IMR-90 (cell line): ENCODE data around the gene SLC16A14. TPM values are rescaled to one million over a fixed set of nuclear protein-coding genes. Genes with fewer than 3 reads are reported as not detected.
A peak's percentile ranks its signal among the peaks of the same experiment; 100 is the strongest.

Source experiments
- ATAC-seq: fragments of 200-7000 bp; cut with Tn5 transposase; 2 replicates; pipeline ENCODE4 v1.9.1; 2020; ENCODE audit warnings: low read depth, mild to moderate bottlenecking, moderate library complexity
- BruUV-seq: library from RNA; stranded (reverse); fragments of 400-500 nt; replicated peaks from 2 replicates; lab custom pipeline; 2021; lab: Mats Ljungman, UMichigan
- CTCF ChIA-PET: fragments of 300-600 bp; formaldehyde crosslinking; extraction: SDS; loops from one replicate; lab custom pipeline; 2021; ENCODE audit warnings: antibody characterized with exemption; lab: Yijun Ruan, JAX
- POLR2A ChIA-PET: fragments of 300-600 bp; sonication (Branson Sonifier 250); formaldehyde crosslinking; loops from one replicate; lab custom pipeline; 2022; ENCODE audit warnings: antibody characterized with exemption; ENCODE audit not compliant: unreplicated experiment; lab: Charles Lee
- DNase-seq: peaks from one replicate; pipeline ENCODE4 v3.0.0; 2013
- H2AFZ ChIP-seq: replicated peaks from 2 replicates; pipeline ENCODE3; 2013; ENCODE audit warnings: low read length, mild to moderate bottlenecking; ENCODE audit not compliant: poor library complexity
- H2AK5ac ChIP-seq: 2 replicates; pipeline ENCODE4 v1.6.1; 2013; ENCODE audit warnings: low read depth, low read length, inconsistent platforms
- H2AK9ac ChIP-seq: replicated peaks from 2 replicates; pipeline ENCODE3; 2013; ENCODE audit warnings: mild to moderate bottlenecking, low read depth, low read length, moderate library complexity; ENCODE audit not compliant: poor library complexity
- H2BK120ac ChIP-seq: 2 replicates; pipeline ENCODE4 v1.6.1; 2013; ENCODE audit warnings: low read depth, low read length, inconsistent platforms
- H2BK15ac ChIP-seq: 3 replicates; pipeline ENCODE4 v1.6.1; 2013; ENCODE audit warnings: low read depth, low read length, inconsistent platforms
- H2BK20ac ChIP-seq: 2 replicates; pipeline ENCODE4 v1.6.1; 2013; ENCODE audit warnings: low read depth, mild to moderate bottlenecking, inconsistent platforms, low read length, moderate library complexity
- H2BK5ac ChIP-seq: 2 replicates; pipeline ENCODE4 v1.6.1; 2013; ENCODE audit warnings: mild to moderate bottlenecking, low read depth, low read length, inconsistent platforms; ENCODE audit not compliant: poor library complexity, severe bottlenecking
- H3K14ac ChIP-seq: replicated peaks from 2 replicates; pipeline ENCODE4 v1.6.1; 2013; ENCODE audit warnings: low read depth, low read length, inconsistent platforms
- H3K18ac ChIP-seq: 2 replicates; pipeline ENCODE4 v1.6.1; 2013; ENCODE audit warnings: low read depth, low read length, control low read depth
- H3K23ac ChIP-seq: 2 replicates; pipeline ENCODE4 v1.6.1; 2013; ENCODE audit warnings: low read depth, low read length, inconsistent platforms
- H3K27ac ChIP-seq: 2 replicates; pipeline ENCODE4 v1.5.1; 2013; ENCODE audit warnings: mild to moderate bottlenecking, control low read depth, low read length; ENCODE audit not compliant: insufficient read depth
- H3K27me3 ChIP-seq: 2 replicates; pipeline ENCODE4 v1.6.1; 2013; ENCODE audit warnings: low read length; ENCODE audit not compliant: control insufficient read depth, insufficient read depth
- H3K36me3 ChIP-seq: 2 replicates; pipeline ENCODE4 v1.6.1; 2013; ENCODE audit warnings: low read length, mixed read lengths; ENCODE audit not compliant: control insufficient read depth, insufficient read depth
- H3K4ac ChIP-seq: 2 replicates; pipeline ENCODE4 v1.6.1; 2013; ENCODE audit warnings: low read depth, low read length, inconsistent platforms
- H3K4me1 ChIP-seq: 2 replicates; pipeline ENCODE4 v1.6.1; 2013; ENCODE audit warnings: low read length, mixed read lengths; ENCODE audit not compliant: control insufficient read depth, insufficient read depth
- H3K4me2 ChIP-seq: 2 replicates; pipeline ENCODE4 v1.6.1; 2013; ENCODE audit warnings: low read depth, mild to moderate bottlenecking, control low read depth, low read length, moderate library complexity
- H3K4me3 ChIP-seq: 2 replicates; pipeline ENCODE4 v1.5.1; 2013; ENCODE audit warnings: low read depth, mild to moderate bottlenecking, control low read depth, low read length, moderate library complexity; ENCODE audit not compliant: insufficient read depth
- H3K56ac ChIP-seq: 2 replicates; pipeline ENCODE4 v1.6.1; 2013; ENCODE audit warnings: low read length, inconsistent platforms; ENCODE audit not compliant: insufficient read depth; ENCODE audit errors: extremely low read depth
- H3K79me1 ChIP-seq, 2 experiments: 2 replicates each; pipeline ENCODE4 v1.6.1; 2013; ENCODE audit warnings: low read length in 2 of 2, inconsistent platforms in 1 of 2, low read depth in 1 of 2
- H3K9ac ChIP-seq: 2 replicates; pipeline ENCODE4 v1.6.1; 2013; ENCODE audit warnings: low read depth, low read length, control low read depth
- H3K9me1 ChIP-seq: 2 replicates; pipeline ENCODE4 v1.6.1; 2013; ENCODE audit warnings: low read length, inconsistent platforms; ENCODE audit not compliant: insufficient read depth
- H3K9me3 ChIP-seq: 2 replicates; pipeline ENCODE4 v1.6.1; 2013; ENCODE audit warnings: low read length; ENCODE audit not compliant: control insufficient read depth, insufficient read depth
- H4K20me1 ChIP-seq: 2 replicates; pipeline ENCODE4 v1.6.1; 2013; ENCODE audit warnings: low read length, inconsistent platforms; ENCODE audit not compliant: insufficient read depth
- H4K5ac ChIP-seq: 2 replicates; pipeline ENCODE4 v1.6.1; 2013; ENCODE audit warnings: mild to moderate bottlenecking, low read depth, low read length, control low read depth
- H4K8ac ChIP-seq, 2 experiments: 2 replicates each; pipeline ENCODE4 v1.6.1; 2013; ENCODE audit warnings: low read depth in 2 of 2, low read length in 2 of 2, control low read depth in 1 of 2, inconsistent platforms in 1 of 2
- H4K91ac ChIP-seq: 2 replicates; pipeline ENCODE4 v1.6.1; 2013; ENCODE audit warnings: low read depth, low read length, inconsistent platforms; ENCODE audit not compliant: insufficient read depth
- CEBPB ChIP-seq: IDR thresholded peaks from 2 replicates; pipeline ENCODE4 v1.6.1; 2012; ENCODE audit warnings: low read depth, low read length, improper control_type of control experiment
- FOS ChIP-seq: fragments of 150-350 bp; IDR thresholded peaks from 2 replicates; pipeline ENCODE4 v1.6.1; 2016; ENCODE audit warnings: low read depth, low read length
- NFE2L2 ChIP-seq: fragments of 150-350 bp; IDR thresholded peaks from 2 replicates; pipeline ENCODE4 v1.6.1; 2016; ENCODE audit warnings: low read depth, mild to moderate bottlenecking, low read length
- POLR2A ChIP-seq: IDR thresholded peaks from 2 replicates; pipeline ENCODE4 v1.6.1; 2012; ENCODE audit warnings: mild to moderate bottlenecking, low read depth, low read length
- WGBS, 2 experiments: methylation state at CpG; one replicate each; pipeline versions ENCODE4 v1.1.5 to v1.1.7; 2013; ENCODE audit warnings: missing lambda C conversion rate in 2 of 2; ENCODE audit not compliant: insufficient read length in 1 of 2; ENCODE audit errors: extremely low coverage in 2 of 2; 5-methylcytosine and 5-hydroxymethylcytosine counted together
- dilution Hi-C: fragments of 300-500 bp; cut with HindIII; formaldehyde crosslinking; loops from one replicate; pipeline ENCODE4 v1.14.3; 2018; ENCODE audit warnings: low sequenced_read_pairs; ENCODE audit not compliant: unreplicated experiment
- in situ Hi-C: fragments of 300-500 bp; cut with MboI; formaldehyde crosslinking; loops from 3 replicates; pipeline ENCODE4 v1.14.3; 2019; ENCODE audit warnings: low sequenced_read_pairs, inconsistent platforms, mixed read lengths
- intact Hi-C: fragments of 100-400 bp; cut with micrococcal nuclease; formaldehyde crosslinking; loops from 2 replicates; pipeline ENCODE4 v1.10.0; 2022
- polyA plus RNA-seq, 3 experiments: library from polyadenylated mRNA; depleted of rRNA; stranded (reverse); fragments of >200 nt; gene quantifications; 2 replicates each; pipeline ENCODE4 v1.2.3, GENCODE V29; 2012; ENCODE audit warnings: low replicate concordance in 1 of 3
- total RNA-seq: library from RNA; depleted of rRNA; stranded (reverse); fragments of >200 nt; gene quantifications from 2 replicates; pipeline ENCODE4 v1.2.3, GENCODE V29; 2012

The SLC16A14 gene
- total and polyA plus RNA-seq, 2 of the 4 experiments (the other 2 are of a cell fraction) = 0.79 to 0.90 TPM

- no peaks in the 10 kb centered on the region for H3K9me1 ChIP-seq
- H4K91ac ChIP-seq = no peak overlapping the region
- H4K8ac ChIP-seq = no peak overlapping the region
- H3K9ac ChIP-seq = no peak overlapping the region
- ChIA-PET CTCF (interaction anchor here (0.5 to 1.5 kb wide), 2 partner anchors 13 to 106 kb away, joined by 5 to 10 read pairs; no protein-coding TSS in a partner anchor), POLR2A (no interaction called here)
- no peaks in the 10 kb centered on the region for H4K20me1 ChIP-seq
- TF ChIP-seq NFE2L2 (peak; percentile 54), FOS (0 out of 2 replicates have a peak, but pooled peaks have one; percentile 4), CEBPB (no peak), POLR2A (no peak)
- DNase-seq (peak; percentile 63), ATAC-seq (peak; percentile 77)
- H3K4ac ChIP-seq = no peak overlapping the region
- no peak overlapping the region for H3K18ac ChIP-seq
- WGBS, 2 experiments = no CpG with 5 or more reads among the region's 2 CpGs
- no TSS peak for BruUV-seq
- no peak overlapping the region for H3K4me3 ChIP-seq
- H3K79me1 ChIP-seq = no peaks in the 10 kb centered on the region
- H3K4me1 ChIP-seq = 0 out of 2 replicates have a peak, but pooled peaks cover 1% of the 10 kb centered on the region
- dilution Hi-C loops = no loop called here
- peak overlapping the region; percentile 55 for H2AK9ac ChIP-seq
- no peak overlapping the region for H4K5ac ChIP-seq
- no peak overlapping the region for H2BK5ac ChIP-seq
- intact Hi-C loops = no loop called here
- H2AFZ ChIP-seq = no peak overlapping the region
- no peak overlapping the region for H2BK15ac ChIP-seq
- H2AK5ac ChIP-seq = no peak overlapping the region
- H3K36me3 ChIP-seq = no peaks in the 10 kb centered on the region
- no peak overlapping the region for H3K27ac ChIP-seq
- H2BK120ac ChIP-seq = no peak overlapping the region
- no peaks in the 10 kb centered on the region for H3K27me3 ChIP-seq
- H3K23ac ChIP-seq = no peak overlapping the region
- H3K56ac ChIP-seq = no peak overlapping the region
- H3K14ac ChIP-seq = no peak overlapping the region
- H3K4me2 ChIP-seq = no peak overlapping the region
- 0 out of 2 replicates have a peak overlapping the region, but pooled peaks have one; percentile 22 for H2BK20ac ChIP-seq
- no peaks in the 10 kb centered on the region for H3K9me3 ChIP-seq
- in situ Hi-C loops = no loop called here
Measured at GRCh38 chr2:230053753-230054478, 14.8 kb downstream of the SLC16A14 start.
